ENCODE measurements around the gene GABRG2.

DNA sequence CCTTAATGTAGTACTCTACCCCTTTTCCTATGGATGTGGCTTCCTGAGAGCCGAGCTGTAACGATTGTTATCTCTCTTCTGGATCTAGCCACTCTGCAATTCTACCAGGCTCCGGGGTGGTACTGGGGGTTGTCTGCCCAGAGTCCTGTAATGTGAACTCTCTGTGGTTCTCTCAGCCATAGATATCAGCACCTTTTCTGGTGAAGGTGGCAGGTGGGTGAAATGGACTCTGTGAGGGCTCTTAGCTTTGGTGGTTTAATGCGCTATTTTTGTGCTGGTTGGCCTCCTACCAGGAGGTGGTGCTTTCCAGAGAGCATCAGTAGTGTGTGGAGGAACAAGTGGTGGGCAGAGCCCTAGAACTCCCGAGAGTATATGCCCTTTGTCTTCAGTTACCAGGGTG, 122.1 kb downstream of the GABRG2 start:
- TF ChIP-seq NFIC (IDR thresholded peaks at IDR 0.05) (no peak), TAF1 (IDR thresholded peaks at IDR 0.05; ENCODE audit: low read depth) (no peak), EP300 (IDR thresholded peaks at IDR 0.05; ENCODE audit: borderline replicate concordance) (no peak), TEAD4 (IDR thresholded peaks at IDR 0.05) (no peak)
- TF ChIP-seq, protein P1, sequence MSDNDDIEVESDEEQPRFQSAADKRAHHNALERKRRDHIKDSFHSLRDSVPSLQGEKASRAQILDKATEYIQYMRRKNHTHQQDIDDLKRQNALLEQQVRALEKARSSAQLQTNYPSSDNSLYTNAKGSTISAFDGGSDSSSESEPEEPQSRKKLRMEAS (IDR thresholded peaks at IDR 0.05) = no peak
- TF ChIP-seq, protein P2, sequence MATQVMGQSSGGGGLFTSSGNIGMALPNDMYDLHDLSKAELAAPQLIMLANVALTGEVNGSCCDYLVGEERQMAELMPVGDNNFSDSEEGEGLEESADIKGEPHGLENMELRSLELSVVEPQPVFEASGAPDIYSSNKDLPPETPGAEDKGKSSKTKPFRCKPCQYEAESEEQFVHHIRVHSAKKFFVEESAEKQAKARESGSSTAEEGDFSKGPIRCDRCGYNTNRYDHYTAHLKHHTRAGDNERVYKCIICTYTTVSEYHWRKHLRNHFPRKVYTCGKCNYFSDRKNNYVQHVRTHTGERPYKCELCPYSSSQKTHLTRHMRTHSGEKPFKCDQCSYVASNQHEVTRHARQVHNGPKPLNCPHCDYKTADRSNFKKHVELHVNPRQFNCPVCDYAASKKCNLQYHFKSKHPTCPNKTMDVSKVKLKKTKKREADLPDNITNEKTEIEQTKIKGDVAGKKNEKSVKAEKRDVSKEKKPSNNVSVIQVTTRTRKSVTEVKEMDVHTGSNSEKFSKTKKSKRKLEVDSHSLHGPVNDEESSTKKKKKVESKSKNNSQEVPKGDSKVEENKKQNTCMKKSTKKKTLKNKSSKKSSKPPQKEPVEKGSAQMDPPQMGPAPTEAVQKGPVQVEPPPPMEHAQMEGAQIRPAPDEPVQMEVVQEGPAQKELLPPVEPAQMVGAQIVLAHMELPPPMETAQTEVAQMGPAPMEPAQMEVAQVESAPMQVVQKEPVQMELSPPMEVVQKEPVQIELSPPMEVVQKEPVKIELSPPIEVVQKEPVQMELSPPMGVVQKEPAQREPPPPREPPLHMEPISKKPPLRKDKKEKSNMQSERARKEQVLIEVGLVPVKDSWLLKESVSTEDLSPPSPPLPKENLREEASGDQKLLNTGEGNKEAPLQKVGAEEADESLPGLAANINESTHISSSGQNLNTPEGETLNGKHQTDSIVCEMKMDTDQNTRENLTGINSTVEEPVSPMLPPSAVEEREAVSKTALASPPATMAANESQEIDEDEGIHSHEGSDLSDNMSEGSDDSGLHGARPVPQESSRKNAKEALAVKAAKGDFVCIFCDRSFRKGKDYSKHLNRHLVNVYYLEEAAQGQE (IDR thresholded peaks at IDR 0.05; ENCODE audit: low read depth) = no peak
- TF ChIP-seq, protein P3, sequence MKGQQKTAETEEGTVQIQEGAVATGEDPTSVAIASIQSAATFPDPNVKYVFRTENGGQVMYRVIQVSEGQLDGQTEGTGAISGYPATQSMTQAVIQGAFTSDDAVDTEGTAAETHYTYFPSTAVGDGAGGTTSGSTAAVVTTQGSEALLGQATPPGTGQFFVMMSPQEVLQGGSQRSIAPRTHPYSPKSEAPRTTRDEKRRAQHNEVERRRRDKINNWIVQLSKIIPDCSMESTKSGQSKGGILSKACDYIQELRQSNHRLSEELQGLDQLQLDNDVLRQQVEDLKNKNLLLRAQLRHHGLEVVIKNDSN (IDR thresholded peaks at IDR 0.05) = no peak
